ENCODE data around the gene KCNK5.

The KCNK5 gene

GRCh38 chr6:39198528-39198927, 30.7 kb downstream of the KCNK5 start:
- Mint-ChIP-seq H3K4me1 (peaks cover 34% of the 10 kb centered on the region), H3K27ac (peak overlapping the region in 1 of 3 experiments; percentile 10), H3K27me3 (ENCODE audit: low read depth) (peaks cover 9% of the 10 kb centered on the region), H3K4me3 (no peak overlapping the region), H3K9me3 (no peaks in the 10 kb centered on the region), H3K36me3 (ENCODE audit: low read depth) (peaks cover 27% of the 10 kb centered on the region)
- TF ChIP-seq, protein P1, sequence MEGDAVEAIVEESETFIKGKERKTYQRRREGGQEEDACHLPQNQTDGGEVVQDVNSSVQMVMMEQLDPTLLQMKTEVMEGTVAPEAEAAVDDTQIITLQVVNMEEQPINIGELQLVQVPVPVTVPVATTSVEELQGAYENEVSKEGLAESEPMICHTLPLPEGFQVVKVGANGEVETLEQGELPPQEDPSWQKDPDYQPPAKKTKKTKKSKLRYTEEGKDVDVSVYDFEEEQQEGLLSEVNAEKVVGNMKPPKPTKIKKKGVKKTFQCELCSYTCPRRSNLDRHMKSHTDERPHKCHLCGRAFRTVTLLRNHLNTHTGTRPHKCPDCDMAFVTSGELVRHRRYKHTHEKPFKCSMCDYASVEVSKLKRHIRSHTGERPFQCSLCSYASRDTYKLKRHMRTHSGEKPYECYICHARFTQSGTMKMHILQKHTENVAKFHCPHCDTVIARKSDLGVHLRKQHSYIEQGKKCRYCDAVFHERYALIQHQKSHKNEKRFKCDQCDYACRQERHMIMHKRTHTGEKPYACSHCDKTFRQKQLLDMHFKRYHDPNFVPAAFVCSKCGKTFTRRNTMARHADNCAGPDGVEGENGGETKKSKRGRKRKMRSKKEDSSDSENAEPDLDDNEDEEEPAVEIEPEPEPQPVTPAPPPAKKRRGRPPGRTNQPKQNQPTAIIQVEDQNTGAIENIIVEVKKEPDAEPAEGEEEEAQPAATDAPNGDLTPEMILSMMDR (IDR thresholded peaks at IDR 0.05; ENCODE audit: unreplicated experiment in 3 of 3) = no peak

DNA sequence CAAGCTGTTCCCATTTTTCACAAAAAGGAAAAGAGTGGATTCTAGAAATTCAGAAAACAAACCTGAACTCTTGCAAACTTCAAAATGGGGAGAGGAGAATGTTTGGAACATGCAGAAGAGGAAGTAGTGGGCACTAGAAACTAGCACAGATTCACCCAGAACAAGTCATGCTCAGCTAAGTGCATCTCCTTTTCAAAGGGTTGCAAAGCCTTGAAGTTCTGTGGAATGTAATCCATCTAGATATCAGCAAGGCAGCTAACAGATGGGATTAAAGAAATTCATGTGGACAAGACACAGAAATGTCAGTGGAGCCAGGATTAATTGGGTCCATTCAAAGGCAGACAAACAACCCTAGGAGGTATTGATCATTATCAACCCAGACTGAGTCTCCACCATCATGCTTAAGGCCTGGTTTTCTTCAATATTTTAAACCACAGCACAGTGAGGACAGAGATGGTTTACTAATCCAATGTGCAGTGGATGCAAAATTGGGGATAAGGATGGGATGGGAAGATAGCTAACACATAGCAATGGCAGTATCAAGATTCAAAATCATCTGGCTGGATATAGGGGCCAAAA, 31.3 kb downstream of the KCNK5 start:
- Mint-ChIP-seq H3K27me3 (ENCODE audit: low read depth) (peaks cover 9% of the 10 kb centered on the region), H3K4me3 (no peak overlapping the region), H3K27ac (peak overlapping the region in 1 of 3 experiments; percentile 10), H3K9me3 (no peaks in the 10 kb centered on the region), H3K36me3 (ENCODE audit: low read depth) (peaks cover 32% of the 10 kb centered on the region), H3K4me1 (peaks cover 39% of the 10 kb centered on the region)
- TF ChIP-seq, protein P1 (IDR thresholded peaks at IDR 0.05; ENCODE audit: unreplicated experiment in 3 of 3) = no peak

DNA sequence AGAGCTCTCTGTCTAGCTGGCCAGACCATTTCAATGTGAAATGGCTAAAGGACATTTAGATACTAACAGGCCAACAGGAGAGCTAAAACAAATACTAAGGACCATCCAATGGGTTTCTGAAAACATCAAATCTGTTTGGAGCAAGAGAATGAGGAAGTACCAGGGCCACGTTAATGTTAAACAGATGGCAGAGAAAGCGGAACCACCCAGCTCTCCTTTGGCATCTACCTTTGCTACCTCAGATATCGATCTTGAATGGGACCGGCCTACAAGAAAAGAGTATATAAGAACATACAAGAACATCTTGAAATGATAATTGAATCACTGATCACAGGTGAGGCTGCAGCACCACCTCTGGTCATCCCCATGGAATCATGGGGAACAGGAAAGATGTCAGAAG, 31.8 kb downstream of the KCNK5 start:
- peaks cover 7% of the 10 kb centered on the region for H3K27me3 Mint-ChIP-seq (ENCODE audit: low read depth)
- H3K9me3 Mint-ChIP-seq = no peaks in the 10 kb centered on the region
- no peak overlapping the region for H3K27ac Mint-ChIP-seq
- no peak overlapping the region for H3K4me3 Mint-ChIP-seq
- H3K36me3 Mint-ChIP-seq (ENCODE audit: low read depth) = peaks cover 35% of the 10 kb centered on the region
- TF ChIP-seq, protein P1 (IDR thresholded peaks at IDR 0.05; ENCODE audit: unreplicated experiment in 3 of 3) = no peak
- H3K4me1 Mint-ChIP-seq = peaks cover 43% of the 10 kb centered on the region

DNA sequence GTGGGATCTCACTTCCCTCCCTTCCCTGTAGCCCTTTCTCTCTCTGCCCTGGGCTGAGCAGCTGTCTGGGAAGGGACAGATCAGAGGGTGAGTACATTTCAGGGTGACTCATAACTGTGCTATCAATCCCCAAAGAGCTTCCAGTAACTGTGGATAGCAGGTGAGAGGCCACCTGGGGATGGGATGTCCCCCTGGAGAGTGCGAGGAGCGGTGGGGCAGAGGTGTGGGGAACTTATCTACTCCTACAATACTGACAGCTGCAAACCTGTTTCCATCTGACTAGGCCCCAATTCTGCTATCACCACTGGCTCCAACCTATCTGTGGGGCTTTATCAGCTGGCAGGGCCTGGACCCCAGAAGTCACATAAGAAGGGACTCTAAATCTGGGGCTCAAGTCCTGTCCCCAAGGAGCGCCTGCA, 32.6 kb downstream of the KCNK5 start:
- H3K27ac Mint-ChIP-seq = no peak overlapping the region
- H3K4me1 Mint-ChIP-seq = peaks cover 45% of the 10 kb centered on the region
- peaks cover 36% of the 10 kb centered on the region for H3K36me3 Mint-ChIP-seq (ENCODE audit: low read depth)
- TF ChIP-seq, protein P1 (IDR thresholded peaks at IDR 0.05; ENCODE audit: unreplicated experiment in 3 of 3) = no peak
- peaks cover 4% of the 10 kb centered on the region for H3K27me3 Mint-ChIP-seq (ENCODE audit: low read depth)
- no peaks in the 10 kb centered on the region for H3K9me3 Mint-ChIP-seq
- no peak overlapping the region for H3K4me3 Mint-ChIP-seq

- TF ChIP-seq, protein P1 (IDR thresholded peaks at IDR 0.05; ENCODE audit: unreplicated experiment in 3 of 3) = no peak
- Mint-ChIP-seq H3K27ac (no peak overlapping the region), H3K9me3 (no peaks in the 10 kb centered on the region), H3K27me3 (ENCODE audit: low read depth) (peaks cover 4% of the 10 kb centered on the region), H3K36me3 (ENCODE audit: low read depth) (peaks cover 40% of the 10 kb centered on the region), H3K4me3 (no peak overlapping the region), H3K4me1 (peaks cover 45% of the 10 kb centered on the region)
Measured at GRCh38 chr6:39195792-39196385, 33.4 kb downstream of the KCNK5 start.

DNA sequence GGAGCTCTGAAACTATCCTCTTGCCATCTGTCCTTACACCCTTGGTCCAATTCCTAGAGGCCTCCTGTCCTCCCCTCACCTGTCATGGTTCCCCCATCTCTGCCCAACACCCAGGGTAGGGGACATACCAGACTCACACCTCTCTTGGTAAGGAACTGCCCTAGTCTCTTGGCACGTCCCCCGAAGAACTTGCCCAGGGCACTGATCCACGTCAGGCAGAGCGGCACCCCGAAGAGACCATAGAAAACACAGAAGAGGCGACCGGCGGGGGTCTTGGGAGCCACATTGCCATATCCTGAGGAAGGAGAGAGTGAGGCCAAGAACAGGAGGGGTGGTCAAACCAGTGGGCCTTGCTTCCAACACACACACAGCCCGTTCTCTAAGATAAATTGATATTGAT, 34.8 kb downstream of the KCNK5 start:
- Mint-ChIP-seq H3K4me1 (peaks cover 37% of the 10 kb centered on the region), H3K4me3 (no peak overlapping the region), H3K27me3 (ENCODE audit: low read depth) (no peaks in the 10 kb centered on the region), H3K27ac (no peak overlapping the region), H3K36me3 (ENCODE audit: low read depth) (peaks cover 43% of the 10 kb centered on the region), H3K9me3 (no peaks in the 10 kb centered on the region)
- TF ChIP-seq, protein P1 (IDR thresholded peaks at IDR 0.05; ENCODE audit: unreplicated experiment in 3 of 3) = no peak
